Measurements from ENCODE around the gene MTRF1L.

GRCh38 chr6:152952866-152953509 lies 49.5 kb downstream of the MTRF1L start:
- TF ChIP-seq CTCF (conservative IDR thresholded peaks at IDR 0.05 in 1 of 2, IDR thresholded peaks at IDR 0.05 in 1 of 2; ENCODE audit: extremely low read depth in 1 of 2, insufficient read depth in 1 of 2, low read depth in 1 of 2, low read length in 2 of 2) (peak; percentile 61 to 75), EZH2 (IDR thresholded peaks at IDR 0.05; ENCODE audit: borderline replicate concordance, low read length) (no peak)
